ENCODE data around the gene MPPED1.

Gene MPPED1

DNA sequence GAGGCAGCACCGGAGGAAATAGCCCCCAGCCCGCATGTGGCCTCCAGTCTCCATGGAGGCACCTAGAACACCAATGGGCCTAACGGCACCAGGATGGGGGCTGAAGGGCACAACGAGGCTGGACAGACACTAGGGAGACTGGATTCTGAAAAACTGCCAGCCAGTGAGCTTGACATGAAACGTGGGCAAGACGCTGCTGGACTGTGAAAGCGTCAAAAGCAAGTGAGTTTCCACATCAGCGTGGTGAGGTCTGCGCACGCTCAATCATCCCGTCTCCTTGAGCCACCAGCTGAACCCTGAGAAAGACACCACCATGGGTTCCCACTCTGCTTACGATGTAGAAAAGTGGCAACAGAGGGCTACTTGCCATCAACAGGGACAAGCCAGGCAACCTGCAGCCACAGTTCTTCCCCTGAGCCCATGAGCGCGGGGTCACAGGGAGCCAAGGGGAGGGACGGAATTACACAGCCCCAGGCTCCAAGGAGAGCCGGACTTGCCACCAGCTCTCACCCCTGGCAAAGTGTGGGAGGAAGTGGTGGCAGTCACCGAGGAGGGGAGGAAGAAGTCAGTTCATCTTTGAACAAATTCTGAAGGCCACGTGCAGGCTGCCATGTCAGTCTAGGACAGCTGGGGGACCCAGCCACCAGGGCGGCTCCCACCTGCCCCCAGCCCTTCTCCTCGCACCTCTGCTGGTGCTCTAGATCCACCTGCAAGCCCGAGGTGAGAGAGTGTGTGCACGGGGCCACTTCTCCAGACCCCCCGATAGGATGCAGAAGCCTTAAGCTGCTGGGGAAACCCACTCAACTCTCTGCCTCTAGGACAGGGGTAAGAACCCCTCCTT is 131.1 kb downstream of the MPPED1 start:
- DNase-seq, result no peak
- ATAC-seq, result no peak

DNA sequence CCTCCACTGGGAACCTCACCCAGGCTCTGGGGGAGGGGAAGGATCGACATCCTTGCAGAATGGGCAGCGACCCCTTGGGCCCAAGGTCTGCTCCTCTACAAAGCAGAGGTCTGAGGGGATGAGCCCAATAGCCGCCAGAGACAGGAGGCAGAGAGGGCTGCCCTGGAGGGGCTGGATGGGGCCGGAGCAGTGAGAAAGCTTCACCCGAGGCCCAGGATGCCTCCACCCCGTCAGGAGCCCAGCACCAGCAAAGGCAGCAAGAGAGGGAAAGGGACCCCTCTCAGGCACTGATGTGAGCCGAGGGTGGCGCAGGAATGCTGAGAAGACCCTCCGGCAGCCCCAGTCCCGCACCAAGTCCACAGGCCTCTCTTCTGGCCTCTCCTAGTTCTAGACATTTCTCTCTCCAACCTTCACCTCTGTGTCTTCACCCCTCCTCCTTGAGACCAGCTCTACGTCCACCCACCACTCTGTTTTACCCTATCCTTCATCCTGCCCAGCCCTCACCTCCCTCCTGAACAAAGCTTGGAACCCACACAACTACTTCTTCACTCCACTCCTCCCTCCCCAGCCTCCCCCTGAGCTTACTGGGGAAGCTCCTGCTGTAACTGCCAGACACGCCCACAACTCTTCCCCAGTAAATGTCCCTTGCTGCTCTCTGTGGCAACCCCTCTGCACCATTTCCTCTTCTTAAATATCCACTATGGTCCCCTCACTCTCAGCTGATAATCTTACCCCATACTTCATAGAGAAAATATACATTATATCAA is 131.9 kb downstream of the MPPED1 start:
- ATAC-seq, result no peak
- DNase-seq, result no peak

DNA sequence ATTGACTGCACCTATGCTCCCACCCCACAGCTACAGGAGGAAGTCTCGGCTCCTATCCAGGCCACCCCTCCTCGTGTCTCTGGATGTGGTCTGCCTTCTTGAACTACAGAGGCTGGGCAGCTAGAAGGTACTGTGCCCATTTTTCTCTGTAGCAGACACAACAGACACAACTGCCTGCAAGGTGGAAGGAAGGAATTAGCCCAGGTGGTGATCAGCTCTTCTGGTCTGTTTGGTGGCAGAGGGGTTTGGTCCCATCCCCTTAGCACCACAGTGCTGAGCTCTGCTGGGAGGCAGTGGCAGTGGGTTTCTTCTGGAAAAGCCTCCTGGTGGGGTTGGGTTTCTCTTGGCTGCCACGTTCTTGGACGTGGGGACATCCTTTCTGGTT is 132.5 kb downstream of the MPPED1 start:
- no peak for ATAC-seq

DNA sequence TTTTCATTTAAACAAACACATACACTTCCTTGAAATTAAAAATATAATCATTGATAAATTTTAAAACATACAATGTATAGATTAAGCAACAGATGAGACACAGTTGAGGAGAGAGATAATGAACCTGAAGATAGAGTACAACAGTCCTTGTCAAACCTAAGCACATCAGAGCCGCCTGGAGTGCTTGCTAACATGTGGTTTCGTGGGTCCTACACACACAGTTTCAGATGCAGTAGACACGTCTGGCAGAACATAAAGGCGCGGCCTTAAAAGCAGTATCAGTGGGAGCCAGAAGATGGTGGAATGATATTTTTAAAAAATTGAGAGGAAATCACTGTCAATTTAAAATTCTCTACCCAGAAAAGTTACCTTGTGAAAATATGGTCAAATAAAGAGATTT is 134.4 kb downstream of the MPPED1 start:
- no peak for DNase-seq
- no peak for ATAC-seq

More for the DNA sequence above, 132.5 kb downstream of the MPPED1 start:
- DNase-seq, result no peak

DNA sequence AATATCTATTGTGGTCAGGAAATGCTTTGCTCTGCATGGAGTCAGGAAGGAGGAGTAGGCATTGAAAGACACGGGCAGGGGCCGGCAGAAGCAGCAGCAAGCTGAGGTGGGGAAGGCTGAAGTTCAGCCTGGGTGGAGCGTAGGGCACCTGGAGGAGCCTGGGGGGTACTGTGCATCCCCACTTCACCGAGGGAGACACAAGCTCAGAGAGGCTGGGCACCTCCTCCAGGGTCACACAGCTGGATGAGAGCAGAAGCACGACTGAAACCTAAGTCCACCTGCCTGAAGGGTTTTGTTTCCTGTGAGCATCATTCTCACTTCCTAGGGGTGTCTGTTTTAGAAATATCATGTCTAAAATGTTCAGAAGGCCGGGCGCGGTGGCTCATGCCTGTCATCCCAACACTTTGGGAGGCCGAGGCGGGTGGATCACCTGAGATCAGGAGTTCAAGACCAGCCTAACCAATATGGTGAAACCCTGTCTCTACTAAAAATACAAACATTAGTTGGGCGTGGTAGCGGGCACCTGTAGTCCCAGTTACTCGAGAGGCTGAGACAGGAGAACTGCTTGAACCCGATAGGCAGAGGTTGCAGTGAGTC is 138.3 kb downstream of the MPPED1 start:
- no peak for DNase-seq
- ATAC-seq, result no peak

DNA sequence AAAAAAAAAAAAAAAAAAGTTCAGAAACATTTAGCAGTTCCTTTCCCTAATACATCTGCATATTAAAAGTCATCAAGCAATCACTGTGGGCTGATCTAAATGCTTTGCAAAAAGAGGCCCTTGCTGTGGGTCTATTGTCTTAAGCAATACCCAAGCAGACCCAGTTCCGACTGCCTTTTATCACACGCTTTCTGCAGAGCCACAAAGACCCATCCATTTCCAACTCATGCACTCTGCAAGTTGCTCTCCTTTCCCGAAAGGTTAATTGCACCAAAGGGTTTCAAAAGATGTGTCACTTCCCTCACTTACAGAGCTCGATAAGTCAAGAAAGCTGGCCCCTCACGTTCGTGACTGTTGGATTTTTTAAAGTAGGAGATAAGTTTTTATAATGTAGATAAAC is 138.9 kb downstream of the MPPED1 start:
- ATAC-seq, result no peak
- DNase-seq, result no peak

DNA sequence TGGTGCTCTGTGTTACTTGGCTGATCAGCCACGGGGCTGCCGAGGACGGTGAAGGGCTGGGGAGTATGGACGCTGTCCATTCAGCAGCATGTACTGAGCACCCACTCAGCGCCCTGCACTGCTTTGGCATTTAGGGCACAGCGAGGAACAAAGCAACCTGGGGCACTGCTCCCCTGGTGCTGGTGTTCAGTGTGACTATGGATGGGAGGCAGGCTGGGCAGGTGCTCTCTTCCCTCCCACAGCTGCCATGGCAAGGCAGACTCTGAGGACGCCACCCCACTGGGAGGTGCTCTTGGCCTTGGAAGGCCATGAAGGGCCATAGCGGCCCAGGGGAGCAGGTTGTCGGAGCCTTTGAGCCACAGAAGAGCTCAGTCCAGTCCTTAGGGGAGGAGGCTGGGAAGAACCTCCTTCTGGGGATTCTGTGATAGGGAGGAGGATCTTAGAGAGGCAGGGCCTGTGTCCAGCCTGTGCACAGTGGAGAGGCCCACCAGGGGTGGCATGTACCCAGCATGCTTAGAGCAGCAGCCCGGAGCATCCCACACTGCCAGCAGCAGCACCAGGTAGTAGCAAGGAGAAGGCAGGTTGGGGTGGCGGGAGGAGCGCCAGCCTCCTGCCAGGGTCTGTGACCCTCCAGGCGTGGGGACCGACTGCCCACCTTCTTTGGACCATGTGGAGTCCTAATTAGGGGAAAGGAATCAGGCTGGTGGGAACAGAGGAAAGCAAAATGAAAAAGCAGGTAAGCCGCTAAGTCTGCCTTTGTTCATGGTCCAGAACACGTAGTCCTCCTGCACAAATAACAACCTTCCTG is 141.8 kb downstream of the MPPED1 start:
- no peak for DNase-seq
- peak; percentile 36 for ATAC-seq

DNA sequence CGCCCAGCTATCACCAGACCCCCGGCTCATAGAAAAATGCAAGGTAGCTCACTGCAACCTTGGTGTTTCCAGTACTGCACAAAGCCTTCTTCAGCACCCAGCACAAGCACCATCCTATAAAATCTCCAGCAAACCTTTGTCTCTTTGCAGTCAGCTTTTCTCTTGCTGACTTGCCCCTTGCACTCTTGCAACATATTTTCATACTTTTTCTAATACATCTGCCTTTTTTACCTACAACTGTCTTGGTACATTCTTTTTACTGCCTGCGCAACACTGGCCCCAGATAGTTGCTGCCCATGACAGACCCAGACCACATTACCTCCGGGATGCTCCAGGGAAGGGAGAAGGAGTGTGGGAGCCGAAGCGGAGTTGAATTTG is 142.4 kb downstream of the MPPED1 start:
- ATAC-seq, result no peak
- DNase-seq, result no peak

DNA sequence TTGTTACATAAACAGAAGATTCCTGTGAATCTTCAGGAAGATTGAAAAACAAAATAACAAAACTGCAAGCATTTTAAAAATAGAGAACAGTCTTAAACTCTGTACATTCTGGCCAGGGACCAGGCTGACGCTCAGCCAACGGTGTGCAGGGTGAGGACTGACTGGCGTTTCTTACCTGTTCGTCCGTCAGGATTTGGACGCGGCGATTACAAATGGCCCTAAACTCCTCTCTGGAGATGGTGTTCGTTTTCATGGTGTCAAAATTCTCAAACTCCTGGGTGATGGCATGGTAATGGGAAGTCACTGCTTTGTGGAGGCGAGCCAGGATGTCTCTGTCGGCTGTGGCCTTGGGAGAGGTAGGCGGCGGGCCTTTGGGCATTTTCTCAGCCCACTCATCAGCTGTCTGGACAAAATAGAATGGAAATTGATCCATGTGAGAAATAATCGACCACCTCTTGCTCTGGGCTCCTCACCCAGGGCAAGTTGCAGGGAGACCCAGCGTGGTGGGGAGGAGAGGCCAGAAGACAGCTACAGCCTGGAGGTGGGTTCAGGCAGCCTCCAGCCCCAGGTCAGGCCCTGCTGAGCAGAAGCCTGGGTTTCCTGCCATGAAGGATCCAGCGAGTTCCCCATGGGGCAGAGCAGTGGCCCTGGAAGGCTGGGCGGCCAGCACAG is 143.0 kb downstream of the MPPED1 start:
- ATAC-seq (no peak), DNase-seq (no peak)

DNA sequence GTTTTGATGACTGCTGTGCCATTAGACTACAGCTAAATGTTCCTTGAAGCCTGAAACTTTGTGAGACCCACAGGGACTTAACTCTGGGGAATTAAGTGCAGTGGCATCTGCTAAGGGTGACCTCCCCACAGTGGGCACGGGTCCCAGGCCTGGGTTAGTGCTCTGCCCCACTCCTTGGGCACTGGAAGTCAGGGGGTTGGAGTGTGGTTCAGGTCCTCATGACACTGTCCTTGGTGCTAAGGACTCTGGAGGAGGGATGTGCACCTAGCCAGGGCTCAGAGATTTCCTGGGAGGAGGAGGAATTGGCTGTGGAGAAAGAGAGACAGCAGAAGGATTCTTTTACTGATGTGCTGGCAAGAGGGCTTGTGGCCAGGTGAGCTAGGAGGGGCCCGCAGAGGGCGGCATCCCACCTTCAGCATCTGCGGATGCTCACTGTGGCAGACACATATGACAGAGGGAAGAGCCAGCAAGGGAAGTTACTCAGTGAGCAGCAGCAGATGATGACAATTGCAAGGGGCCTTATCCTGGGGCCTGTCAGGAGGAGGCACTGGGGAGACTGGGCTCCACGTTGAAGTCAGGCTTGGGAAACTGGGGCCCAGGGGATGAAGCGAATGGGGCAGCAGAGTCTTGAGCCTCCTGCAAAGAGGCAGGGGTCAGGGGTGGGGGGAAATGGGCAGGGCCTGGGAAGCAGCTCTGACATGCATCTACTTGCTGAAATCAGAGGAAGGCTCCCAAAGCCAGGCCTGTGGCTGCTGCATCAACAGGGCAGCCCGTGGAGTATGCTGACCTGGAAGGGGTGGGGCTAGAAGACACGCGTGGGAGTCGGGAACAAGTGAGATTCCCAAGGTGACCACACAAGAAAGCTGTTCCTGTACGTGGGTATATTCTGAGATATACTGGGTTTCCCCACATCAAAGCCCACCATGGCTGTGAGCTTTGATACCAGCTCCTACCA is 144.0 kb downstream of the MPPED1 start:
- no peak for DNase-seq
- no peak for ATAC-seq

All from stimulated activated naive CD8-positive, alpha-beta T cell treated with anti-CD3 and anti-CD28 coated beads, Interleukin-15, Interleukin-2, amounts not matched to agents 100 U/mL and 50 U/mL, for 24 hours (primary cell).